OCI-LY1 (cell line): ENCODE measurements around the gene MAST4.

Experiments
- EZH2 ChIP-seq: fragments of 200-600 bp; sonication (generic), shearing (Covaris generic); IDR thresholded peaks from 2 replicates; pipeline ENCODE4 v1.8.0; 2017; ENCODE audit warnings: borderline replicate concordance, mixed run types, mild to moderate bottlenecking, antibody characterized with exemption, low read length, moderate library complexity, mixed read lengths
- TF ChIP-seq, protein P1 (sequence below): fragments of 200-600 bp; sonication (generic), shearing (Covaris generic); IDR thresholded peaks from 2 replicates; pipeline ENCODE4 v1.5.1; 2017; ENCODE audit warnings: mild to moderate bottlenecking, antibody characterized with exemption, low read length, moderate library complexity, mixed read lengths

DNA sequence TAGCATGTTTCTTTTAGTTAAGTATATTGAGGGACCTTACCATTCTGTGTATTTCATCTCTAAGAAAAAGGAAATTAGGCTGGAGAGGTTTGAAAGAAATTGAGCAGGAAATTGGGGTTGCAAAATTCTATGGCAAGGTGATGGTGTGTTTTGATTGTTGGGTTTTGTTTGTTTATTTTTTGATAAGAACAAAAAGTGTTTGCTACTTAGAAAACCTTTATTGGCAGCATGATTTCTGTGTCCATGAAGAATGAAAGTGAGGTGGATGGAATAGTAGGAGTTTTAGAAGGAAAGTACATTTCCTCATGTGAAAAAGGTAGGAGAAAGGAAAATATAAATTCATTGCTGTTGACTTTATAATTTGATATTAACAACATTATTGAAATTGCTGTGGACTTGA, 433.3 kb downstream of the MAST4 start:
- TF ChIP-seq, protein P1, sequence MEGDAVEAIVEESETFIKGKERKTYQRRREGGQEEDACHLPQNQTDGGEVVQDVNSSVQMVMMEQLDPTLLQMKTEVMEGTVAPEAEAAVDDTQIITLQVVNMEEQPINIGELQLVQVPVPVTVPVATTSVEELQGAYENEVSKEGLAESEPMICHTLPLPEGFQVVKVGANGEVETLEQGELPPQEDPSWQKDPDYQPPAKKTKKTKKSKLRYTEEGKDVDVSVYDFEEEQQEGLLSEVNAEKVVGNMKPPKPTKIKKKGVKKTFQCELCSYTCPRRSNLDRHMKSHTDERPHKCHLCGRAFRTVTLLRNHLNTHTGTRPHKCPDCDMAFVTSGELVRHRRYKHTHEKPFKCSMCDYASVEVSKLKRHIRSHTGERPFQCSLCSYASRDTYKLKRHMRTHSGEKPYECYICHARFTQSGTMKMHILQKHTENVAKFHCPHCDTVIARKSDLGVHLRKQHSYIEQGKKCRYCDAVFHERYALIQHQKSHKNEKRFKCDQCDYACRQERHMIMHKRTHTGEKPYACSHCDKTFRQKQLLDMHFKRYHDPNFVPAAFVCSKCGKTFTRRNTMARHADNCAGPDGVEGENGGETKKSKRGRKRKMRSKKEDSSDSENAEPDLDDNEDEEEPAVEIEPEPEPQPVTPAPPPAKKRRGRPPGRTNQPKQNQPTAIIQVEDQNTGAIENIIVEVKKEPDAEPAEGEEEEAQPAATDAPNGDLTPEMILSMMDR, result no peak
- TF ChIP-seq EZH2, result no peak
